Skeletal muscle cell (primary cell): ENCODE measurements around the gene BLNK.

ENCODE experiments used
- DNase-seq: peaks from one replicate; pipeline ENCODE4 v3.0.0-alpha.2; 2010; ENCODE audit warnings: low read depth
- H3K4me3 ChIP-seq: 2 replicates; pipeline ENCODE4 v1.5.1; 2011; ENCODE audit warnings: low read depth, mild to moderate bottlenecking, control low read depth, low read length, moderate library complexity

Gene BLNK

GRCh38 chr10:96266118-96266770 is 5.1 kb downstream of the BLNK start:
- H3K4me3 ChIP-seq: no peak overlapping the region
- DNase-seq: no peak

DNA sequence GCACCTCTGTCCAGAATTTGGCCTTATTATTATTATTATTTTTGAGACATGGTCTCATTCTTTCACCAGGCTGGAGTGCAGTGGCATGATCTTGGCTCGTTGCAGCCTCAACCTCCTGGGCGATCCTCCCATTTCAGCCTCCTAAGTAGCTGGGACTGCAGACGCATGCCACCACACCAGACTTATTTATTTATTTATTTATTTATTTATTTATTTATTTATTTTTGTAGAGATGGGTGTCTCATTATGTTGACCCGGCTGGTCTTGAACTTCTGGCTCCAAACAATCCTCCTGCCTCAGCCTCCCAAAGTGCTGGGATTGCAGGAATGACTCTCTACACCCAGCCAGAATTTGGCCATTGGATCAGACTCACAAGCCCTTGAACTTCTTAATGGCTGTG is 6.4 kb downstream of the BLNK start:
- H3K4me3 ChIP-seq: no peak overlapping the region
- no peak for DNase-seq

- no peak for DNase-seq
- no peak overlapping the region for H3K4me3 ChIP-seq
These were observed 7.7 kb downstream of the BLNK start for GRCh38 chr10:96263669-96264068.

GRCh38 chr10:96263176-96263575 is 8.2 kb downstream of the BLNK start:
- no peak overlapping the region for H3K4me3 ChIP-seq
- no peak for DNase-seq

GRCh38 chr10:96261930-96262329 is 9.4 kb downstream of the BLNK start:
- no peak for DNase-seq
- H3K4me3 ChIP-seq: no peak overlapping the region

GRCh38 chr10:96261132-96261531 is 10.2 kb downstream of the BLNK start:
- DNase-seq: no peak
- H3K4me3 ChIP-seq: no peak overlapping the region

DNA sequence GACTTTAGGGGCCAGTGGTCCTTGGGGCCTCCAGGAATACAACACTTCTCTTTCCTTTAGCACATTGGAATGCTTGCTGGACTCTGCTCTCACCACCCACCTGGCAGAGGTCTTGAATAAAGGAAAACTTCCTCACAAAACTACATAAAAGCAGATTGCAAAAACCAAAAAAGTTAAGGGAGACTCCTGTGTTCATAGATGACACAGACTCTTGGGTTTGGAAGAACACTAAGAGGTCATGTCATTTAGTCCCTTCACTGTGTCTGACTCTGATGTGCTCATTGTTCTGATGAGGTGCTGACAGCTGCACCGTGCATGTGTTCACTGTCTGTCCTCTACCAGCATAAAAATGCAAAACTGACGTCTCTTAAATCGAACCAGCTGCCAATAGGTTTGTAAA is 11.4 kb downstream of the BLNK start:
- DNase-seq: no peak
- H3K4me3 ChIP-seq: no peak overlapping the region

DNA sequence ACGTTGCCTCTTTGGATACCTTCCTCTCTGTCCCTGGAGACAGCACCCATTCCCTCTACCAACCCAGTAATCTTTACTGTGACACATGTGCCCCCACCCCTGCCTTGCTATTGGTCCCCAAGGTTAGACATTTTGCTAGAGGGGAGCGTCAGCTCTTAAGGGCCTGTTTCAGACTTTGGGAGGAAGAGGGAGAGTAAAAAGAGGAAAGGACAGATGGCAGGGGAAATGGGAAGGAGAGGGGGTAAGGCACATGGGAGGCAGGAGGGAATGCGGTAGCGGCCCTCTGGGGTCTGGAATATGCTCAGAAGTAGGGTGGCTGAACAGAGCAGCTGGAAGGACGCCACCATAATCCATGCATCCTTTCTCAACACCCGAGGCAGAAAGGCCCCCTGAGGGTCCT is 12.2 kb downstream of the BLNK start:
- no peak for DNase-seq
- no peak overlapping the region for H3K4me3 ChIP-seq

DNA sequence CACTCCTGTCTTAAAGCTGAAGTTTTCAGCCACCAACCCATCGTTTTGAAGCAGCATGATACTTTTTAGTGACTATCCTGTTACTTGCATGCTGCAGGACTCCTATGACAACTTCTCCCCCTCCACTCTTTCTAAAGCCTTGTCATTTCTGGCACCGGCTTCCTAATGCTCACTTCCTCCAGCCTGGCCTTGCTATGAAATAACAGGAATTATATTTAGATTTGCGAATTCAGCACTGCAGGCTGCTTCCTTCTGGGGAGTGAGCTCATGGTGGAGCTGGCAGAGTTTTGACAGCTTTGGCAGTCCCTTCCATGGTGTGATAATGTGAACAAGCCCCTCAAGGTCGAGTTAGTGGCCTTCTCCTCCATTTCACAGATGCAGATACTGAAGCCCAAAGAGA is 13.4 kb downstream of the BLNK start:
- no peak overlapping the region for H3K4me3 ChIP-seq
- DNase-seq: no peak

DNA sequence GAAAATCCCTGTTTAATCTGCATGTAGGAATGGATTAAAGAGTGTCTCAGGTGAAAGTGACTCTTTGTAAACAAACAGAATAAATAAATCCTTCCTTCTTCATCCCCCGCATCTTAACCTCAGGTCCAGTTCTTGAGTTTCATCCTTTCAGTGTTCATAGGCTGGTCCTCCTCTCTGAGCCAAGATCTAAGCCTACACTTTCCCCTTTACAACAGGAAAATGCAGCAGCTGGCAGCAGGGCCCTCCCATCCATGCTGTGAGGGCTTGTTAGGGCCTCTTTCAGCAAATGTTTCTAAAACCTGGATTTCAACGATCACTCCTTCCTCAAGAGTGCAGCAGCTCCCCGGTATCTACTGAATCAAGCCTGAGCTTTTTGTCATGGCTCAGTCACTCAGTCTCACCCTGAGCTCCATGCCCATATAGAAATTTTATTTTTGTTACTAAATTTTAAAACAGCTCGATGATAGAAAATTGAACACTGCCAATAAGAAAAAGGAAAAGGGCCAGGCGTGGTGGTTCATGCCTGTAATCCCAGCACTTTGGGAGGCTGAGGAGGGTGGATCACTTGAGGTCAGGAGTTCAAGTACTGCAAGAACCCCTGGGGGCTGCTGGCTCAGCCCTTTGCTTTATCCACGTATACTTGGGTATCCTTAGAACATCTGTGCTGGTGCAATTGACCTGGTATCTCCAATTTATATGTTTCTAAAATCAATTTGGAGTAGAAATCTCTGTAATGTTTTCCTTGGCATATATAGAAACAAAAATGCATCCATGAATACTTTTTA is 15.6 kb downstream of the BLNK start:
- DNase-seq: no peak
- no peak overlapping the region for H3K4me3 ChIP-seq

GRCh38 chr10:96254976-96255375 is 16.4 kb downstream of the BLNK start:
- no peak for DNase-seq
- H3K4me3 ChIP-seq: no peak overlapping the region

- DNase-seq: no peak
- H3K4me3 ChIP-seq: no peak overlapping the region
These were observed 18.6 kb downstream of the BLNK start for GRCh38 chr10:96252730-96253129.

- H3K4me3 ChIP-seq: no peak overlapping the region
- DNase-seq: no peak
These were observed 21.0 kb downstream of the BLNK start for GRCh38 chr10:96250349-96250748.

- H3K4me3 ChIP-seq: no peak overlapping the region
- DNase-seq: no peak
These were observed 22.1 kb downstream of the BLNK start for GRCh38 chr10:96249264-96249663.

- DNase-seq: no peak
- no peak overlapping the region for H3K4me3 ChIP-seq
These were observed 27.0 kb downstream of the BLNK start for GRCh38 chr10:96244354-96244753.

- no peak for DNase-seq
- no peak overlapping the region for H3K4me3 ChIP-seq
These were observed 28.1 kb downstream of the BLNK start for GRCh38 chr10:96243296-96243695.

DNA sequence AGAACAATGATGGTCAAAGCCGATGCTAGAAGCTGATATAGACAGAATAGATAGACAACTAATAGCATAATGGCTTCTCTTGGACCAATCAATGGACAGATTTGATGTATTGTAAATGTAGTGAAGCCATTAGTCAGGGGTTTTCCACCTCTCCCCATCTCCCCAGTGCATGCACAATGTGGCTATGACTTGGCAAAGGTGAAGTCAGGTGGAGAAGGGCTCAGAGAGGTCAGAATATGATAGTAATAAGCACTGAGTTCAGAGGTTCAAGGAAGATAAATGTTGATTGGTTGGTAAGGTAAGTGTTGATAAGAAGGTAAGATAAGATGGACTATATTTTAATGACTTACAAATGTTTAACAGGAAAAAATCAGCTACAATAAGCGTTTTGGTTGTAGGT is 28.5 kb downstream of the BLNK start:
- no peak overlapping the region for H3K4me3 ChIP-seq
- no peak for DNase-seq

DNA sequence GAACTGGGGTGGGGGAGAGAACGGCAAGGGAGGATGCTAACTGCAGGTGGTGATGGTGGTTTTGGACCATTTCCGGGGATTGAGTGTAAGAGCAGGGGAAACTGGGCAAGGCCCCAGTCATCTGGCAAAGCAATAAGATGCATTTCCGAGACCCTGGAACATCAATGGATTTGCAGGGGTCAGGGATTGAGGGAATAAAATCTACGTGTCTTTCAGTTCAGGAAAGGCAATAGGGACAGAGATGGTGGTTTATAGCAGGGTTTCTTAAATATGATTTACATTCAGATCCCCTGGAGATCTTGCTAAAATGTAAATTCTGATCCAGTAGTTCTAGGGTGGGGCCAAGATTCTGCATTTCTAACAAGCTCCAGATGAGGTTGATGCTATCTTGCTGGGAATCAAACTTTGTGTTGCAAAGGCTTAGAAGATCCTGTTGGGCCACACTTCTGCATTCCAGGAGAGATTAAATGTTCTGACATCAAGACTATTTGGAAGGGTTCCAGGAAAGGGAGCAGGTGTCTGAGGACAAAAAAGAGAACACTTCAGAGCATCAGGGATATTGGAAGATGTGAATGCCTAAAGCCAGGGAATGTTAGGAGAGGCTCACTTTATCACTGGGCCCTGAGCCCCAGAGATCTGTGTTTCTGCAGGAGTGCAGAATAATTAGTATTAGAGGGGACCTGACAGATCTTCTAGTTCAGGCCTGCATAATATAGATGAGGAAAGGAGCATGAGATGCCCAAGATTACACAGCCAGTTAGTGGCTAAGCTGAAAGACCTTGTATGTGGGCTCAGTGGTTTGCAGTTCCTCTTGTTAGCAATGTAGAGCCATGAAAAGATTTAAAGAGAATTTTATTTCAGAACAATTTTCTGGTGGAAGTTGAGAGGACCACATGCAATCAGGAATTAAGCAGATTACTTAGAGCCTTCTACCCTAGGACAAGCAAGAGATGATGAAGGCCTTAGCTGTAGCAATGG is 32.4 kb downstream of the BLNK start:
- H3K4me3 ChIP-seq: no peak overlapping the region
- no peak for DNase-seq

DNA sequence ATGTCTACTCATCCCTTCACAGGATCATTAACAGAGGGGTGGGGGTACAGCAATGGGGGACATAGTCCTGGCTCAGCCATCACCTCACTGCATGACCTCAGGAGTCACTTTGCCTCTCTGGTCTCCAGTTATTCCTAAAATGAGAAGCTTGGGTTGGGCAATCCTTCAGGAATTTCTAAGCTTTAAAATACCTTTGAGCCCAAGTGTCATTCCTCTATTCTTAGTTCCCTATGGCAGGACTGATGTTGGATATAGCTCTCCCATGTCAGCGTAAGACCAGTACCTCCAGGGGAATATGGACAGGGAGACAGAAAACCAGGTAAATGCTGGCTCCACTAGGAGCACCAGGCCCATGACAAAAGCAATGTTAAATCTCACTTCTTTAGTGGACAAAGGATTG is 34.5 kb downstream of the BLNK start:
- H3K4me3 ChIP-seq: no peak overlapping the region
- no peak for DNase-seq

GRCh38 chr10:96236090-96236478 is 35.3 kb downstream of the BLNK start:
- H3K4me3 ChIP-seq: no peak overlapping the region
- no peak for DNase-seq
